ENCODE data around the gene FBXO24. TPM values are rescaled to one million over a fixed set of nuclear protein-coding genes. Genes with fewer than 3 reads are reported as not detected.

The FBXO24 gene
- total RNA-seq, 1 experiment from 2014 or later: 0.71 TPM

DNA sequence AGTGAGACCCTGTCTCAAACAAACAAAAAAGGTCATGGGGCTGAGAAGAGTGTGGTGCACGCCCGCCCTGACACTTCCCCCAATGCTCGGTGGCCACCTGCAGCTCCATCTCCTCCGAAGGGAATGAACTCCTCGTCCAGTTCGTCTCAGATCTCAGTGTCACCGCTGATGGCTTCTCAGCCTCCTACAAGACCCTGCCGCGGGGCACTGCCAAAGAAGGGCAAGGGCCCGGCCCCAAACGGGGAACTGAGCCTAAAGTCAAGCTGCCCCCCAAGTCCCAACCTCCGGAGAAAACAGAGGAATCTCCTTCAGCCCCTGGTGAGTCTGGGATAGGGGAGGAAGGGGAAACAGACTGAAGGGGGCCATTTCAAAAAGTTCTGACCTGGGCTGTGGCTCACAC is 20.2 kb downstream of the FBXO24 start:
- no peak for DNase-seq (ENCODE audit: low read depth)
- in situ Hi-C loops (cut with HindIII; ENCODE audit: low pct_unique_long_range_greater_than_20kb, low sequenced_read_pairs): no loop called here

DNA sequence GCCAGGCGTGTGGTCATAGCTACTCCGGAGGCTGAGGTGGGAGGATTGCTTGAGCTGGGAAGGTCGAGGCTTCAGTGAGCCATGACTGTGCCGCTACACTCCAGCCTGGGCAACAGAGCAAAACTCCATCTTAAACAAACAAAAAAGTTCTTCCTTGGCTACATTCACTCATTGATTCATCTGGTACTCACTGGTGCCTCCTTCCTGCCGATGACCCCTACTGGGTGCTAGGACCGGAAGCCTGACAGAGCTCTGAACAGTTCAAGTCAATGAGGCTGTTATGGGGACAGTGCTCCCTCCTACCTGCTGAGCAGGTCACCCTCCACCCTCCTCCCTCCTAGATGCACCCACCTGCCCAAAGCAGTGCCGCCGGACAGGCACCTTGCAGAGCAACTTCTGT is 21.0 kb downstream of the FBXO24 start:
- DNase-seq (ENCODE audit: low read depth): peak; percentile 46
- in situ Hi-C loops (cut with HindIII; ENCODE audit: low pct_unique_long_range_greater_than_20kb, low sequenced_read_pairs): no loop called here

DNA sequence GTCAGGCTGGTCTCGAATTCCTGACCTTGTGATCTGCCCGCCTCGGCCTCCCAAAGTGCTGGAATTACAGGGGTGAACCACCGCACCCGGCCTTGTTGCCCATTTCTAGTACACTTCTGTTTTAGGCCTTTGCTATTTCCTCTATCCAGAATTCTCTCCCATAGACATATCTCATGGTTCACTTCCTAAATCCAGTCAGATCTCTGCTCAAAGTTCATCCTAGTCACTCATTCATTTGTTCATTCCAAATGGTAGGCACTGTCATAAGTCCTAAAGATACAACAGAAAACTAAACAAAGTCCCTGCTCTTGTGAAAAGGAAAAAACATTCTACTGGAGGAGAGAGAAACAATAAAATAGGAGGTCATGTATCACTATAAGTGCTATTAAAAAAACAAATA is 23.8 kb downstream of the FBXO24 start:
- in situ Hi-C loops (cut with HindIII; ENCODE audit: low pct_unique_long_range_greater_than_20kb, low sequenced_read_pairs): no loop called here
- DNase-seq (ENCODE audit: low read depth): no peak

DNA sequence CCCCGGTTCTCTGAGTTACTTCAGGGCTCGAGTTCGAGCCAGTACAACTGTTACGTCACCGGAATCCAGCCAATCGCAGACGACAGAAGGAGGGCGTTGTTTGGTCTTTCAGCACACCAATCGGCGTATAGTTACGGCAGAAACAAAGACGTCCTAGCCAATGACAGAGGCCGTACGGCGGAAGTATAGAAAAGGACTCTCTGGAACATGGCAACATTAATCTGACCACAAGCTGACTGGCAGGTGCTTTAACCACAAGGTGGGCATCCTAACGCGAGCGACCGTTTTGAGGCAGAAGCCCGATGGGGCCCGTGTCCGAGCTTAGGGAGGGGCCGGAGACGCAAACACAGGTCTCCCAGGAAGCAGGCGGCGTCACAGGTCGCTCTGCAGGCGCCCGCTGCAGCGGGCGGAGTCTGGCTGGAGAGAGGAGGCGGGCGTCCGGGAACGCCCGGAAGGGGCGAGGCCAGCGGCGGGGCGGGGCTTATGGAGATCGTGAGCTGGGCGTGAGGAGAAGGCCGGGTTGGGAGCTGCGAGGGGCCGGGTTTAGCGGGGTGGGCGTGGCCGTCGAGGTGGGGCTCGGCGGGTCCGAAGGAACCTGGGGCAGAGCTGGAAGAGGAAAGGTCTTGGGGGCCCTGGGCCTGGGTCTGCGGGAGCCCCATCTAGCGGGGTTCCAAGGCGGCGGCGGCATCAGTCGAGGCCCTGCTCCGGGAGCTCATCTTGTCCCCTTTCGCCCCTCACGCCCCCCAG is 26.0 kb downstream of the FBXO24 start, which contains the start of gene MOSPD3:
TSS of gene MOSPD3 (plus strand) at position 558 of the 747 bp plus-strand sequence. CDS start 252 bp downstream, outside the sequence.
- in situ Hi-C loops (cut with HindIII; ENCODE audit: low pct_unique_long_range_greater_than_20kb, low sequenced_read_pairs): no loop called here
- DNase-seq (ENCODE audit: low read depth): peak; percentile 98

DNA sequence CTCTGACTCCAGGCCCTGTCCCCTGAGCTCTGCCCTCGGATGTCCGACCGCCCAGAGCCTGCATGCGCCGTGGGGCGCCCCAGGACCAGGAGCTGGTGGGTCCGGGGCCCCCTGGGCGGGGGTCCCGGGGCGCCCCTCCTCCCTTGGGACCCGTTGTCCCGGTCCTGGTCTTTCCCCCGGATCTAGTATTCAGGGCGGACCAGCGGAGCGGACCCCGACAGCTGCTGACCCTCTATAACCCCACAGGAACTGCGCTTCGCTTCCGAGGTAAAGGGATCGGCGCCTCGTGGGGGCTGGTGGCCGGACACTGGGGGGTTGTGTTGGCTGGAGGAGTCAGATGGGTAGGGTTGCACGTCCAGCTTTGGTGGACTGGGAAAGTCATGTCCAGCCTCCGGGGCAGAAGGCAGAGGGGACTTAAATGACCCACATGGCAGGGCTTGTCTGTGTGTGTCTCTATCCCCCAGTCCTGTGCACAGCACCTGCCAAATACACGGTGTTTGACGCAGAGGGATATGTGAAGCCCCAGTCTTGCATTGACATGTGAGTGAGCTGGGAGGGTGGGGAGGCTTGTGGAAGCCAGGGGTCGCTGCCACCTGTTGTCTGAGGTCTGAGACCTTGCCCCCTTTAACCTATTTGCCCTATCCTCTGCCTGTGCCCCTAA is 26.7 kb downstream of the FBXO24 start:
- in situ Hi-C loops (cut with HindIII; ENCODE audit: low pct_unique_long_range_greater_than_20kb, low sequenced_read_pairs): no loop called here
- no peak for DNase-seq (ENCODE audit: low read depth)

DNA sequence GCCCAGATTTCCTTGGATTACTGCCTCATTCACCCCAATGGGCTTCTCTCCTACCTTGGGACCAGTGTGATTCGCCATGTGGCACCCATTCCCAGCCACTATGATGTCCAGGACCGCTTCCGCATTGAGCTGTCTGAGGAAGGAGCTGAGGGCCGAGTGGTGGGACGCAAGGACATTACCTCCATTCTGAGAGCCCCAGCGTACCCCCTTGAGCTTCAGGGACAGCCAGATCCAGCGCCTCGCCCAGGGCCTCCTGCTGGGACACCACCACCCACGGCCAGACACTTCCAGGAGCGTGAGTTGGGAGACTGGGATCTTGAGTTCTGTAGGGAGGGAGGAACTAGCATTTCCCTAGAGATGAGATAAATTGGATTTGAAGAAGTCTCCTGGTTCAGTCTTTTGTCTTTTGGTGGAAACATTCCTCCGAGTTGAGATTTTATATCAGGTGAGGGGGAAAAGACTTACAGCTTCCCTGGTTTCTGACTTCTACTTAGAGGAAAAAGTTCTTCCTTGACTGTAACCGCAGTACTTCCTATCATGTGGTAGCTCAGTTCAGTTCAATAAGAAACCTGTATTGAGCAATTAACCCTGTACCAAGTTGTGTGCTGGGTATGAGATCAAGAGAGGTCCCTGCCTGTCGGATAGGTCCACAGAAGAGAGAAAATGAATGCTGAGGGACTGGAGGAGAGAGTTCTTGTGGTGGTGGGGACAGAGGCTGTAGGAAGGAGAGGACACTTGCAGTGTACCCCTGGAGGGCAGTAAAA is 27.5 kb downstream of the FBXO24 start:
- in situ Hi-C loops (cut with HindIII; ENCODE audit: low pct_unique_long_range_greater_than_20kb, low sequenced_read_pairs): no loop called here
- no peak for DNase-seq (ENCODE audit: low read depth)

DNA sequence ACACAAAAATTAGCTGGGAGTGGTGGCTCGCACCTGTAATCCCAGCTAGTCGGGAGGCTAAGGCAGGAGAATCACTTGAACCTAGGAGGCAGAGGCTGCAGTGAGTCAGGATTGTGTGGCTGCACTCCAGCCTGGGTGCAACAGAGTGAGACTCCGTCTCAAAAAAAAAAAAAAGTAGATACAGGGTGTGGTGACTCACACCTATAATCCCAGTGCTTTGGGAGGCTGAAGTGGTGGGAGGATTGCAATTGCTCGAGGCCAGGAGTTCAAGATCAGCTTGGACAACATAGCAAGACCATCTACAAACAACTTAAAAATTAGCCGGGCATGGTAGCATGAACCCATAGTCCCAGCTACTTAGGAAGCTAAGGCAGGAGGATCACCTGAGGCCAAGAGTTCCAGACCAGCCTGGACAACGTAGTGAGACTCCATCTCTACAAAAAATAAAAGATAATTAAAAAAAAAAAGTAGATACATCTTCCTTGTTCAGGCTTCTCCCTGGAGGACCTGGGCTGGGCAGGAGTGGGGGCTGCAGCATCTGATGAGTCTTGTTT is 28.3 kb downstream of the FBXO24 start:
- no peak for DNase-seq (ENCODE audit: low read depth)
- in situ Hi-C loops (cut with HindIII; ENCODE audit: low pct_unique_long_range_greater_than_20kb, low sequenced_read_pairs): no loop called here

DNA sequence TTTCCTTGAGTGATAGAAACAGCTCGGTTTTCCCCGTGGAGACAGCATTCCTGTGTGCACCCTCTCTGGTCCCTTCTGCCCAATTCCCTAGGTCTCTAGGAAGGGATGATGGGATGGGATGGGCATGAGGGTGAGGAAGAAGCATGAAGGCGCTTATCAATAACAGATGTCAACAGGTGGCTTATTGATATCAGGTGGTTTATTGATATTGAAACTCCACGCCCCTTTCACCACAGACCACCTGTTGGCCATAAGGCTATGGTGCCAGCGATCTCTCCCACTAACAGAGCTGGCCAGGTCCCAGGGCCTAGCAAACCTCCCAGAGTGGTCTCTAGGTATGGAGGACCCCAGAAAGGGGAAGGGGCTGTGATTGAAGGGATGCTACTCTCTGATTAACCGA is 34.1 kb downstream of the FBXO24 start:
- DNase-seq (ENCODE audit: low read depth): no peak
- in situ Hi-C loops (cut with HindIII; ENCODE audit: low pct_unique_long_range_greater_than_20kb, low sequenced_read_pairs): no loop called here

DNA sequence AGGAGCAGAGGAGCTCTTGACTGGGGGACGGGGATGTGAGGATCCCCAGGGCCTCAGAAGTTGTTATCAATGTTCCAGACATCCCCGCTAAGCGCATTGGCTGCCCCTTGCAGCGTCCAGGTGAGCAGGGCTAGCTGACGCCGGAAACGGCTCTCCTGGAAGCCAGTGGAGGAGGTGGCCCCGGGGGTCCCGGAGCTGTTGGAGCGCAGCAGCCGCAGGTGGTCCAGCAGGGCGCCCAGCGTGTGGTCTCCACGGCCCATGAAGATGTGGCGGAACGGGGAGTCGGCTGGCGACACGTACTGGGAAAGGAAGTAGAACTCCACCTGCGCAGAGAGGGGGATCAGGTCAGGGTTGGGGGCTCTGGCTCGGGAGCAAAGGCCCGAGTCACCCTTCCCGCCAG is 34.7 kb downstream of the FBXO24 start:
- DNase-seq (ENCODE audit: low read depth): no peak
- in situ Hi-C loops (cut with HindIII; ENCODE audit: low pct_unique_long_range_greater_than_20kb, low sequenced_read_pairs): no loop called here

DNA sequence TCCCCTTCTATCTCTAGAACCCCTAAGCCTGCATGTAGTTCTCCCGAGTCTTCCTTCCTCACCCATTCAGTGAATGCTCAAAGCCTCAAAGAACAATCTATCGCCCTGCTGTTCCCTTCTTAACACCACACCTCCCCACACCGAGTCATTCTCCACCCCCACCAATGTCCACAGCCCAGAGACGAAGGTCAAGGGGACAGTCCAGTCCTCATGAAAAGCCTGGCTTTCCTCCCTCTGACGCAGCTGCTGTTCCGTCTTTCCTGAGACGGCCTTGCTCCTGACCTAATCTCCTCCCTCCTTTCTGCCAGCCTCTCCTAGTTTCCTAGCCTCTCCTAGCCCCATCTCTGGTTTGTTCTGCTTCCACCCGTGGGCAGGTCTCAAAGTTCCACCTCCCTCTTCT is 35.4 kb downstream of the FBXO24 start:
- no peak for DNase-seq (ENCODE audit: low read depth)
- in situ Hi-C loops (cut with HindIII; ENCODE audit: low pct_unique_long_range_greater_than_20kb, low sequenced_read_pairs): no loop called here

DNA sequence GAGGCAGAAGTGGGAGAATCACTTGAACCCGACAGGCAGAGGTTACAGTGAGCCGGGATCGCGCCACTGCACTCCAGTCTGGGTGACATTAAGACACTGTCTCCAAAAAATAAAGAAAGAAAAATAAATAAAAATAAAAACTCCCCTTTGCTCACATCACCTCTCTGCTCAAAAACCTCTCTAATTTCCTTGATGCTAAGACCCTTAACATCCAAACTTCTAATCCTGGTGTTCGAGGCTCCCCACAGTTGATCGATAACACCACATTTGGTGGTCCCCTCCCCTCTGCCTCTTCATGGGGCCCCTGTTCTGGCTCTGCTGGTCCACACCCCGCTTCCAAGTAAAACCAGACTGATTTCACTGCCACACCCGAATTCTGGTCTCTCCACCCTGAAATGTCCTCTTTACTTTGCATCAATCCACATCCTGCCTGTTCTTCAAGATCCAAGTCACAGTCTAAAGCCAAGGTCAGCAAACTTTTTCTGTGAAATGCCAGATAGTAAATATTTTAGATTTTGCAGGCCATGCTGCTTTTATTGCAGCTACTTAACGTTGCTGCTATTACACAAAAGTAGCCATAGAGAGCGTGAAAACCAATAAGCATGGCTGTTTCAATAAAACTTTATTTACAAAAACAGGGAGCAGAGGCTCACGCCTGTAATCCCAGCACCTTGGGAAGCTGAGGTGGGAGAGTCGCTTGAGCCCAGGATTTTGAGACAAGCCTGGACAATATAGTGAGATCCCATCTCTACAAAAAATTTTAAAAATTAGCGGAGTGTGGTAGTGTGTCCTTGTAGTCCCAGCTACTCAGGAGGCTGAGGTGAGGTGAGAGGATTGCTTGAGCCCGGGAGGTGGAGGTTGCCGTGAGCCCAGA is 38.1 kb downstream of the FBXO24 start:
- in situ Hi-C loops (cut with HindIII; ENCODE audit: low pct_unique_long_range_greater_than_20kb, low sequenced_read_pairs): no loop called here
- no peak for DNase-seq (ENCODE audit: low read depth)

DNA sequence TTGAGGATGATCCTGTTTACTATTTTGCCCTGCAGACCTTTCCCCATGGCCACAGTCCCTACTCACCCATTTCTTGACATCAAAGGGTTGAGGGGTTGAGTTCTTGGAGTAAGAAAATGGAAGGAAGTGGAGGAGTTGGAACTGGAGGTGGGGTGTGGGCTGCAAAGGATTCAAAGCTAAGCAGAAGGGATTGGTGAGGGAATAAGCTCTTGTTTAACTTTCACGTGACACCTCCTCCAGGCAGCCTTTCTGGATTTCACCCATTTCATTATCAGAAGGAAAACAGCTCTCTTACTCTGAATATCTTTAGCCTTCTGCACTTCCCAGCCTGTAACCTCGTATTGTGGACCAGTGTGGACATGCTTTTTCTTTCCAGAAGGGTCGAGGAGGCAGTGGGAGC is 39.9 kb downstream of the FBXO24 start:
- DNase-seq (ENCODE audit: low read depth): no peak
- in situ Hi-C loops (cut with HindIII; ENCODE audit: low pct_unique_long_range_greater_than_20kb, low sequenced_read_pairs): no loop called here

DNA sequence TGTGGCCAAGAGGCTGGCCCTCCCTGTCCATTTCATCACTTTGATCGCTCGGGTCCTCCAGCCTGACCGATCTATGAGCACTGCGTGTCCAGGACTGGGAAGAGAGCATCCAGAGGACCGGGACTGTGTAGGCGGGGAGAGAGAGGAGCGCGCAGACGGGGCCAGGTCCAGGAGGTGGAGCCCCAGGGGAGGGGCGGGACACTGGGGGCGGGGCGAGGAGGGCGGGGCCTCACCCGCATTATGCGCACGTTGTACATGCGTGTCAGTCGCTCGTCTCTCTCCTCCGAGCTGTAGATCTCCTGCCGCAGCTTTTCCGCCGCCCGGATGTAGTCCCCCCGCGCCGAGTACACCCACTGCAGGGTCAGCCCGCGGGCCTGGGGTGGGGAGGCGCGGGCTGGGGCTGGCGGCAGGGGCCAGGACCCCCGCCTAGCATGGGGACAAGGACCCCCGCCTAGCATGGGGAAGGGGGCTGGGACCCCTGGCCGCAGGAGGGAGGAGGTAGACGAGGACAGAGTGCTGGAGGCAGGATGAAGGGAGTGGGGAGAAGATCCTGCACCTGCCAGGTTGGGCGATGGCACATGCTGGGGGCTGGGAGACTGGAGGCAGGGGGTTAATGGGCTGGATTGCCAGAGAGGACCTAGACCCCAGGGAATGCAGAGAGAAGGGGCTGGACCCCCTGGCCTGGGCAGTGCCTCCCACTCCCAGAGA is 40.6 kb downstream of the FBXO24 start:
- DNase-seq (ENCODE audit: low read depth): peak; percentile 64
- in situ Hi-C loops (cut with HindIII; ENCODE audit: low pct_unique_long_range_greater_than_20kb, low sequenced_read_pairs): no loop called here

DNA sequence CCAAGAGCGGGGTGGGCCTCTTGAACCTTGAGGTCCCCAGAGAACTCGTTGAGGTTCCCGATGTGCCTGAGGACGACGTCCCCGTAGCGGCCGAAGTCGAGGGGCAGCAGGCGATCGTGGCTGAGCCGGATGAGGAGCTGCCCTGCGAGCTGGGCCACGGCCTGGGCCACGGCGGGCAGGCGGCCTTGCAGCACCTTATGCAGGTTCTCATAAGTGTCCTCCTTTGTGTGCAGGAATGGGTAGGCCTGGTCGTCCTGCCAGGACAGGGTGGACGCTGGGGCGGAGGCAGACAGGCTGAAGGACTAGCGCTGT is 41.1 kb downstream of the FBXO24 start:
- DNase-seq (ENCODE audit: low read depth): no peak
- in situ Hi-C loops (cut with HindIII; ENCODE audit: low pct_unique_long_range_greater_than_20kb, low sequenced_read_pairs): no loop called here

DNA sequence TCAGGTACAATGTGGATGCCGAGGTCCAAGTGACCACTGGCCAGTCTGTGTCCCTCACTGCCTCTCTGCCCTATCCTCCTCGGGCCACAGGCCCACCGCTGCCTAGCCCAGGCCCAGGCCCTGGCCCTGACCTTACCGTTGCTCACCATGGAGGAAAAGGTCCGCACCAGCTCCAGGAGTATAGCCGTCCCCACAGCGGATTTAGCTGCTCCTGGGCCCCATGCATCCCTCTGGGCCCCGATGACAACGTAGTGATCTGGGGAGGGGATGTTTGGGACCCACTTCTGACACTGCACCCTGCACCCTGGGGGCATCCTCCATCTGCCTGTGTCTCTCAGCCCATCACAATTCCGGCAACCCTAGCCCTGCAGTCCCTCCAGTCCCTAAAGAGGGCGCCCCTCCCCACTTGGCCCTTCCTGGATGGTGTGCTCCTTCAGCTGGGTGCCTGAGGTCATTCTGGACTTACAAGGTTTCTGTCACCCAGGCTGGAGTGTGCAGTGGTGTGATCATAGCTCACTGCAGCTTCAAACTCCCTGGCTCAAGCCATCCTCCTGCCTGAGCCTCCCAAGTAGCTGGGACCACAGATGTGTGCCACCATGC is 43.1 kb downstream of the FBXO24 start:
- in situ Hi-C loops (cut with HindIII; ENCODE audit: low pct_unique_long_range_greater_than_20kb, low sequenced_read_pairs): no loop called here
- no peak for DNase-seq (ENCODE audit: low read depth)

DNA sequence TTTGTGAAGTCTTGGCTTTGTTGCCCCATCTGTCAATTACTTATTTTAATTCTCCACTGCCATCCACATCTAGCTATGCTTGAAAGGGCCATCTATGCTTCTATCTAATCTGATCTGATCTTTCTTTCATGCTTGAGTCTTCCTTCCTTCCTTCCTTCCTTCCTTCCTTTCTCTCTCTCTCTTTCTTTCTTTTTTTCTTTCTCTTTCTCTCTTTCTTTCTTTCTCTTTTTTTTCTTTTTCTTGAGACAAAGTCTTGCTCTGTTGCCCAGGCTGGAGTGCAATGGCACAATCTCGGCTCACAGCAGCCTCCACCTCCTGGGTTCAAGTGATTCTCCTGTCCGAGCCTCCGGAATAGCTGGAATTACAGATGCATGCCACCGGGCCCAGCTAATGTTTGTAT is 43.9 kb downstream of the FBXO24 start:
- in situ Hi-C loops (cut with HindIII; ENCODE audit: low pct_unique_long_range_greater_than_20kb, low sequenced_read_pairs): no loop called here
- DNase-seq (ENCODE audit: low read depth): no peak

DNA sequence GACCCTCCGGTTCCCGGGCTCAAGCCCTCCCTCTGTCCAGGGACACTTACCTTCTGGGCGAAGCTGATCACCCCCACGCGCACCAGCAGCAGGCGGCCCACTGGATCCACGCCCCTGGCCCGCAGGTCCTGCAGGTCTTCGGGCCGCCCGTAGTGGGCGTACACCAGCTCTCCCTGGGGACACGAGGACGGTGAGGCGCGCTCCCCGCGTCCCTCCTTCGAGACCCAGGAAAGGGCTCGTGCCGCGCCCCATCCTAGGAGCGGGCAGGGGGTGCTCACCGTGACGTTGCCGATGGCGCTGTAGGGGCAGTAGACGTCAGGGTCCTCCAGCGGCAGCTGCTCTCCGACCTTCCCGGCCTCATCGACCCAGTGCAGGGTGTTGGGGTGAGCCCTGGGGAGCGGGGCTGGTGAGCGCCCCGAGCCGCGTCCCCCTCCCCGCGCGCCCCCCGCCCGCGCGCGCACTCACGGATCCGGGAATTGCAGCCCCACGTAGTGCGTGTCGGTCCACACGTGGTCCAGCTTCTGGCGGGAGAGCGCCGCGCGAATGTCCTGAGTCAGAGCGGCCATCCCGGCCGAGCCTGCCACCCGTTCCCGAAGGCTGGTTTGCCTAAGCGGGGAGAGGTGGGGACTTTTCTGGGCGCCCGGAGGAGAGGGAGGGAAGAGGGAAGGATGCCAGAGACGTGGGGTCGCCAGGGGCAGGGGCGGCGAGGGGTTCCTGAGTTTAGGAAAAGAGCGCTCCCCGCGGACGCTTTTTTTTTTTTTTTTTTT is 47.0 kb downstream of the FBXO24 start:
- in situ Hi-C loops (cut with HindIII; ENCODE audit: low pct_unique_long_range_greater_than_20kb, low sequenced_read_pairs): no loop called here
- DNase-seq (ENCODE audit: low read depth): peak; percentile 28

Data from Caki2 (cell line).